Measurements from ENCODE around the gene MEOX1. TPM values are rescaled to one million over a fixed set of nuclear protein-coding genes. Genes with fewer than 3 reads are reported as not detected.

MEOX1 gene
- total RNA-seq, 1 experiment from 2014 or later = not detected

DNA sequence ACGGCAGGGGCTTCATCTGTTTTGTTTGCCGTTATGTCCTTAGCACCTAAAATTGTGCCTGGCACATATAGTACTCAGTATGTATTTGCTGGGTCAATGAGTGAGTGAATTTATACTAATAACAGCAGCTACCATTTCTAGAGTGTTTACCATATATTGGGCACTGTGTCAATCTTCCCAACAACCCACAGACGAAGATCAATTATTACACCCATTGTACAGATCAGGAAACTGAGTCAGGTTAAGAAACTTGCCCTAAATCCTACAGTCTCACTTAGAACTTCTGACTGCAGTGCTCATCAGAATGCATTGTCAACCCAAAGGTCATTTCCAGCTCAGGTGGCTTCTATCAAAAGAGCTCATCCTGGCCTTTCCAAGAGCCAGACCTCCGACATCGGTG lies 44.5 kb upstream of the MEOX1 start:
- Mint-ChIP-seq H3K36me3 (ENCODE audit: insufficient read depth, unreplicated experiment) (no peaks in the 10 kb centered on the region), H3K27me3 (ENCODE audit: unreplicated experiment) (peaks cover 57% of the 10 kb centered on the region), H3K4me1 (ENCODE audit: low read depth, unreplicated experiment) (no peaks in the 10 kb centered on the region), H3K9me3 (ENCODE audit: low read depth, unreplicated experiment) (peaks cover 3% of the 10 kb centered on the region), H3K4me3 (ENCODE audit: low read depth, unreplicated experiment) (no peak overlapping the region), H3K27ac (ENCODE audit: unreplicated experiment) (no peak overlapping the region)
- no TSS peak for BruUV-seq (replicated peaks)
- no peak for TF ChIP-seq CTCF (IDR thresholded peaks at IDR 0.05; ENCODE audit: unreplicated experiment)
- CTCF ChIA-PET = no interaction called here
- DNase-seq = no peak
- intact Hi-C loops (cut with micrococcal nuclease; ENCODE audit: unreplicated experiment) = no loop called here

- Mint-ChIP-seq H3K4me1 (ENCODE audit: low read depth, unreplicated experiment) (no peaks in the 10 kb centered on the region), H3K27ac (ENCODE audit: unreplicated experiment) (no peak overlapping the region), H3K27me3 (ENCODE audit: unreplicated experiment) (peaks cover 52% of the 10 kb centered on the region), H3K4me3 (ENCODE audit: low read depth, unreplicated experiment) (no peak overlapping the region), H3K9me3 (ENCODE audit: low read depth, unreplicated experiment) (peaks cover 6% of the 10 kb centered on the region), H3K36me3 (ENCODE audit: insufficient read depth, unreplicated experiment) (no peaks in the 10 kb centered on the region)
- CTCF ChIA-PET = interaction anchor here (0.6 to 1.0 kb wide), 3 partner anchors 9 to 62 kb away, joined by 4 to 5 read pairs (median 4); no protein-coding TSS in a partner anchor
- intact Hi-C loops (cut with micrococcal nuclease; ENCODE audit: unreplicated experiment) = no loop called here
- no TSS peak for BruUV-seq (replicated peaks)
- TF ChIP-seq CTCF (IDR thresholded peaks at IDR 0.05; ENCODE audit: unreplicated experiment) = no peak
- no peak for DNase-seq
These were observed 41.9 kb upstream of the MEOX1 start for GRCh38 chr17:43703630-43704029.

GRCh38 chr17:43702637-43703036 lies 40.9 kb upstream of the MEOX1 start:
- BruUV-seq (replicated peaks) = no TSS peak
- Mint-ChIP-seq H3K27me3 (ENCODE audit: unreplicated experiment) (peaks cover 57% of the 10 kb centered on the region), H3K27ac (ENCODE audit: unreplicated experiment) (no peak overlapping the region), H3K4me1 (ENCODE audit: low read depth, unreplicated experiment) (no peaks in the 10 kb centered on the region), H3K36me3 (ENCODE audit: insufficient read depth, unreplicated experiment) (no peaks in the 10 kb centered on the region), H3K4me3 (ENCODE audit: low read depth, unreplicated experiment) (no peak overlapping the region), H3K9me3 (ENCODE audit: low read depth, unreplicated experiment) (peaks cover 6% of the 10 kb centered on the region)
- no peak for TF ChIP-seq CTCF (IDR thresholded peaks at IDR 0.05; ENCODE audit: unreplicated experiment)
- intact Hi-C loops (cut with micrococcal nuclease; ENCODE audit: unreplicated experiment) = no loop called here
- CTCF ChIA-PET = interaction anchor here (1.0 kb wide), 1 partner anchor 8 kb away, joined by 4 read pairs; no protein-coding TSS in a partner anchor
- DNase-seq = peak; percentile 24

- CTCF ChIA-PET = interaction anchor here (0.6 to 0.7 kb wide), 2 partner anchors 9 to 83 kb away, joined by 3 read pairs; no protein-coding TSS in a partner anchor
- Mint-ChIP-seq H3K27me3 (ENCODE audit: unreplicated experiment) (peaks cover 58% of the 10 kb centered on the region), H3K27ac (ENCODE audit: unreplicated experiment) (no peak overlapping the region), H3K36me3 (ENCODE audit: insufficient read depth, unreplicated experiment) (no peaks in the 10 kb centered on the region), H3K4me3 (ENCODE audit: low read depth, unreplicated experiment) (no peak overlapping the region), H3K4me1 (ENCODE audit: low read depth, unreplicated experiment) (no peaks in the 10 kb centered on the region), H3K9me3 (ENCODE audit: low read depth, unreplicated experiment) (peaks cover 6% of the 10 kb centered on the region)
- no peak for DNase-seq
- intact Hi-C loops (cut with micrococcal nuclease; ENCODE audit: unreplicated experiment) = no loop called here
- TF ChIP-seq CTCF (IDR thresholded peaks at IDR 0.05; ENCODE audit: unreplicated experiment) = no peak
- no TSS peak for BruUV-seq (replicated peaks)
These were observed 39.6 kb upstream of the MEOX1 start for GRCh38 chr17:43701318-43701743.

Data from Calu3 (cell line).